NCI-H2029 treated with DMSO at 0.1 percent for 48 hours (cell line): ENCODE results near the gene TANC2.

Experiments
- DNase-seq: peaks from one replicate; lab custom pipeline; 2025; lab: John Stamatoyannopoulos, UW

Gene TANC2

GRCh38 chr17:62965686-62966425 lies at the start of gene TANC2:
Gene TANC2 (plus strand): TSS chr17:62966235. CDS start chr17:63009560, 43,325 bp downstream.
- no peak for DNase-seq

DNA sequence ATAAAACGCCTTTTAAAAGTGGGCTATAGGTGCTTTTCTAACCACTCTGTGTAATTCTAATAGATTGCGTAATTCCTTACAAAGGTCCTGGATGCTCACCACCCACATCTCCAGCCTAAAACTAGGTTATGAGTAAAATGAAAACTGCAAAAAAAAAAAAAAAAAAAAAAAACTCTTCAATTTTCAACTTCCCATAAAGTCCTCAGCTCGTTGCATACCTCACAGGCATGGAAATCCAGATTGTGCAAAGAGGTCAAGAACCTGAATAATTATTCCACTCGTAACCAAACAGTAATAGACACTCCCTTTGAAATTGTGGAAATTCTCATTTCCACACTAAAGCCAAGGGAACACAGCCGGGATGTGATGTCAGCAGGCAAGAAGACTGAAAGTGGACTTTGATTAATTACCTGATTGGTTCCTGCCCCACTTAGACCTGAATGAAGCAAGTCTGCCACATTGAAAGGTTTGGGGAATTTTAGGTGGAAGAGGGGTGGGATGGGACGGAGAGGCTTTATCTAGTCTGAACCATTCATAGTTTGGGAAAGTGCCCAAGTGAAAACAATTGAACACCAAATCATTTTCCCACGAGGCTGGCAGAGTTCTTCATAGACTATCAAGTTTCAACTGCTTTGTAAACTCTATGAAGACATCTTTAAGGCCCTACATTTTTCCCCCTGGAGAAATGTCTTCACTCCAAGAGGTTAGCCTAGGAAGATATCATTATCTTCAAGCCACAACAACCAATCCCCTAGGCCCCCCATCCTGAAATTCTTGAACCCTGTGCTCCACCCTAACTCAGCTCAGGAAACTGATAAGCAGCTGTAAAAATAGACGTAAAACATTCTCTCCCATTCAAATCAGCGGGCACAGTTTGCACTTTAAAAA lies 49.1 kb upstream of the TANC2 start:
- DNase-seq = no peak

- DNase-seq = no peak
These were observed 46.6 kb upstream of the TANC2 start for GRCh38 chr17:62919388-62919787.

GRCh38 chr17:62920300-62920699 lies 45.7 kb upstream of the TANC2 start:
- no peak for DNase-seq

GRCh38 chr17:62921817-62922216 lies 44.2 kb upstream of the TANC2 start:
- no peak for DNase-seq

- no peak for DNase-seq
These were observed 42.5 kb upstream of the TANC2 start for GRCh38 chr17:62923258-62924150.

DNA sequence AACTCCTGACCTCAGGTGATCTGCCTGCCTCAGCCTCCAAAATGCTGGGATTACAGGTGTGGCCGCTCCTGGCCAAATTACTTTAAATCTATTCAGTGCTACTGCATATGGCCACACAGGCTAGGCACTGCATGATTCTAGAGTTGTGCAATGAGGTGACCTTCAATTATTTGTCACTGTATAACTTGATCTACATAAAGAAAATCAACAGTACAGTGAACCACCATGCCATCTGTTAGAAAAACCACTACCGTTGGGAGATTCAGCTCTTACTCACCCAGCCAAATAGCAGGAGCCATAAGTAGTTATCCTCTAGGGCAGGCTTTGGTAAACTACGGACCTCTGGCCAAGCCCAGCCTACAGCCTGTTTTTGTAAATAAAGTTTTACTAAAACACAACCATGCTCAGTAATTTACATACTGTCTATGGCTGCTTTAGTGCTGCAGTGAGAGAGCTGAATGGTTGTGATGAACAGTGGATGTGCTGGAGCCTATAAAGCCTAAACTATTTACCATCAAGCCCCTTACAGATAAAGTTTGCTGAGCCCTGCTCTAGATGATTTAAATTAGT lies 40.7 kb upstream of the TANC2 start:
- DNase-seq = no peak

DNA sequence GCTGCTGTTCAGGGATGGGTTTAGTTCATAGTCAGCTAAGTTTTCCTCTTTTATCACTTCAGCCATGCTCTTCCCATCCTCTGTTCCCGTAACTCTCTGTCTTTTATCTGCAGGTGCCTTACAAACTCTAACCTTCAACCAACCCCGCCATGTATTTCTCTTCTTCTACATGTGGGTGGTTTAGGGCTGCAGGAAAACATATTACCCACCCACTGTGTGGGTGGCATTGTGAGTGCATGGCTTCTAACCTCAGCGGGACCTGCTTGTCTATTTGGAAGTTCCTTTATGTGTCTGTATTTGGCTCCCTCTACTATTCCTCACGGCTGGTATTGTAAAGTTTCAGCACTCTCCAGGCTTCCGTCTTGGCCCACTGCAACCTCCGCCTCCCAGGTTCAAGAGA lies 39.0 kb upstream of the TANC2 start:
- no peak for DNase-seq

DNA sequence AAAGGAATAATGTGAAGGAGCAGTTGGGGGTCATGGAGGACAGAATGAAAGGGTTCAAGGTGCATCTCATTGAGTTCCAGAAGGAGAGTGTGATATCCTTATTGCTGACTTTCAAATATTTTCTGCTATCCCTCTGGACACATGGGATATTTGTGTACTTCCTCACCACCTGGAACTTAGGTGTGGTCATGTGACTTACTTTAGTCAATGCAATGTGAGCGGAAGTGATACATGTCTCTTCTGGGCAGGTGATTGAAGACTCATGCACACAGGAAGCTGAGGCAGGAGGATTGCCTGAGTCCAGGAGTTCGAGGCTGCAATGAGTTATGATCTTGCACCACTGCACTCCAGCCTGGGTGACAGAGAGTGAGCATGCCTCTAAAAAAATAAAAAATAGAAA lies 36.7 kb upstream of the TANC2 start:
- DNase-seq = no peak

- no peak for DNase-seq
These were observed 34.9 kb upstream of the TANC2 start for GRCh38 chr17:62931101-62931500.

DNA sequence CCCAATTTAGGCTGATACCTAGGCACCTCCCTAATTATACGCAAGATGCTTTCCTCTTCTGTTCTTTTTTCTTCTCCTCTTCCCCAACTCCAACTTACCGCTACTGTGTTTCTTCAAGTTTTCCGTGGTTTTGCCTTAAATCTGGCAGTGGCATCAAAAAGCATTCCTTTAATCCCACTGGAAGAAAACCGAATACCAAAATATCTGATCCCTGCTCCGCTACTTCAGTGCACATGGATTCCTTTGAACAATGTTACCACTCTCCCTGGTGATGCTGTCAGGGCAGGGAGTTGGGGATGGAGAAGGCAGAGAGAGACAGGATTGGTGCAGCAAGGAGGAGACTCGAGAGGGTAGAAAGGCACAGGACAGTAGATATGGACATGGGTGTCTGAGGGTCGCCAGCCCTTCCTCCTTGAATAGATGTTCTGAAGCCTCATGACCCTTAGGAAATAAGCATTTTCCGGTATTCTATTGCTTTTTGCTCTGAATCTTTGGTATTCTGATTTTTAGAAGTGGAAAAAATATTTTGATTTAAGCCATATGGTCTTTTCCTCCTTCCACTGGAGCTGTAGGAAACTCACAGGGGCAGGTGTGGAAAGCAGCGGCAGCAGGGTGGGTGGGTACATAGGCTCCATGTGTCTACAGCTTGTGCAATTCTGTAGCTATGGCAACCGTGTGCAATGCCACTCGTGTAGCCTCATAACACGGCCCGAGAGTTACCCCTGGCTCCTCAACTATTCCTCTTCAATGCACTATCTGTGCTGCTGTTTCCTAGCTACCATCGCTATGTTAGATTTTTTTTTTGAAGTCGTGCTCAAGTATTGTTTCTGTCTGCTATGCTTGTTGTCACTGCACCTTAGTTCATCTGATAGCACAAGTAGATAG lies 32.3 kb upstream of the TANC2 start:
- DNase-seq = no peak

- DNase-seq = no peak
These were observed 30.9 kb upstream of the TANC2 start for GRCh38 chr17:62935098-62935497.

GRCh38 chr17:62935523-62935922 lies 30.5 kb upstream of the TANC2 start:
- no peak for DNase-seq

DNA sequence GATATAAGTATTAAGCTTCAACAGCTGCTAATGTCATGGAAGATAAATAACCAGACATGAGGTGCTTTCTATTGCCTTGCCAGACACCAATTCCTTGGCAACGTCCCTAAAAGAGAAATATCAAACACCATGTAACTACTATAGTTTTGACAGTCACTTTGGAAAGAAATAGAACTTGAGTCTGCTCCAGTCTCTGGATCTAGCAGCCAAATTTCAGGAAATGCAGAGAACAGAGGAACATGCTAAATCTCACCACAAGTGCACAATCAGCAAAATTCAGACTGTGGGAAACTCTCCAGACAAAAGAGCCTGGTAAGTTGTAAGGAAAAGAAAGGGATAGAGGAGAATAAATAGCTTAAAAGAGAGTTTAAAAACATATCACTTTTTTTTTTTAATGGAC lies 28.4 kb upstream of the TANC2 start:
- no peak for DNase-seq

DNA sequence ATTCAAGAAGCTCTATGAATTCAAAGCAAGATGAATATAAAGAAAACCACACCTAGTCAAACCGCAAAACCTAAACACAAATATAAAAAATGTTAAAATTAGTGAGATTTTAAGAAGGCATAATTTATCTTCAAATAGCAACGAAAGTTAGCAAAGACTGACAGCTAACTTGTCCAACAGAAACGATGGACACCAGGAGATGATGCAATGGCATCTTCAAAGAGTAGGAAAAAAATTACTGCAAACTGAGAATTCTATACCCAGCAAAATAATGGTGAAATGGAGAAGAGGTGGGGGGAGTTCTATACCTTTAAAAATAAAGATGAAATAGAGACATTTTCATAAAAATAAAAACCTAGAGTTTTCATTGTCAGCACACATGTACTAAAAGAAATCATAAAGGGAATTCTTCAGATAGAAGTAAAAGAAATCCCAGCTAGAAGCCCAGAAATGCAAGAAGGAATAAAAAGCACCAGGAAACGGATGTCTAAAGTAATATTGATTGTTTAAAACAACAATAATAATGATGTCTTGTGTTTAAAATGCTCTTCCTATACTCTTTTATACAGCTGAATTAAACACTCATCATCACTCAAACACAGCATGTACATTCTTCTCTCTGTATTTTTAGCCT lies 24.6 kb upstream of the TANC2 start:
- DNase-seq = no peak

GRCh38 chr17:62948370-62948769 lies 17.7 kb upstream of the TANC2 start:
- DNase-seq = no peak

GRCh38 chr17:62949036-62949435 lies 17.0 kb upstream of the TANC2 start:
- DNase-seq = no peak

DNA sequence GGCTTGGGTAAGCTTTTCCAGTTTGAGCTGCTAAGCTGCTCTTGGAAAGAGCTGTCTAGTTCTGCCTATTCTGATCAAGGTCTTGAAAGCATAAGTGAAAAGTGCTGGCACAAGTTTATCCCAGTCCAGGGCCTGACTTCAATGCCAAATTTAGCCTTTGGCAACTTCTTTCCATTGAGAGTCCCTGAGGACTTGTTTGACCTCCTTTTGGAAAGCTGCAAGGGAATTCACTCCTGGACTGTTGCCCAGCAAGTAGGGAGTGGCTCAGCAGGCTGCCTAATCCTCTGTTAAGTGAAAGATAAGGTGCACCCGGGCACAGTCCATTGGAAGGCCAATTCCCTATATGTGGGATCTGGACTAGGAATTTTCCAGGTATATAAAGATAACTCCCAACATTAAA lies 16.0 kb upstream of the TANC2 start:
- DNase-seq = no peak

GRCh38 chr17:62955841-62956352 lies 10.1 kb upstream of the TANC2 start:
- DNase-seq = no peak

DNA sequence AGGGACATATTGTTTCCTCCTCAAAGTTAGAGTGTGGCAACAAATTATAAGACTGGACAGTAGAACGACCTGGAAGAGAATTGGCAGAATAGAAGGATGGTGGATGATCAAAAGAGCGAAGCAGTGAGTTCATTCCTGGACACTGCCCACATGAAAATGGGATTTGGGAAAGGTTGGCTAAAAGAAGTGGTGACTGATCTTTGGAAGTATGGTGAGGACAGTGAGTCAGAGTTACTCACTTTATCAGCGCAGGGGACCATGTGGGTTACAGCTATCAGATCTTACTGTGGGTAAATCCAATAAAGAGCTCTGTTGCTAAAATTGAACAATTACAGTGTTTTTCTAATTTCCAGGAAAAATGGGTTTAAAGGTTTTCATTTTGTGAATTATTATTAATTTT lies 2.7 kb upstream of the TANC2 start:
- DNase-seq = no peak
